Esophagus muscularis mucosa (tissue), 3 donors: ENCODE results near the gene TBL3.

Experiments
- POLR2A ChIP-seq: fragments of 450-650 bp; IDR thresholded peaks from one replicate; pipeline ENCODE4 v1.6.1; 2017; ENCODE audit warnings: antibody characterized with exemption, moderate library complexity, mild to moderate bottlenecking, low read depth
- POLR2AphosphoS5 ChIP-seq, 2 donors: sonication (generic); formaldehyde crosslinking; IDR thresholded peaks; one replicate each; pipeline ENCODE4 v1.6.1; 2017; ENCODE audit warnings: antibody characterized with exemption in 2 of 2
- TF ChIP-seq, protein P1 (sequence below), 3 experiments: fragments of 200-600 bp in 2 of 3; fragments of 450-650 bp in 1 of 3; sonication (generic) in 2 of 3; IDR thresholded peaks; one replicate each; pipeline ENCODE4 v1.5.1; 2017 to 2019; ENCODE audit warnings: antibody characterized with exemption in 3 of 3, mild to moderate bottlenecking in 2 of 3, moderate library complexity in 1 of 3

DNA sequence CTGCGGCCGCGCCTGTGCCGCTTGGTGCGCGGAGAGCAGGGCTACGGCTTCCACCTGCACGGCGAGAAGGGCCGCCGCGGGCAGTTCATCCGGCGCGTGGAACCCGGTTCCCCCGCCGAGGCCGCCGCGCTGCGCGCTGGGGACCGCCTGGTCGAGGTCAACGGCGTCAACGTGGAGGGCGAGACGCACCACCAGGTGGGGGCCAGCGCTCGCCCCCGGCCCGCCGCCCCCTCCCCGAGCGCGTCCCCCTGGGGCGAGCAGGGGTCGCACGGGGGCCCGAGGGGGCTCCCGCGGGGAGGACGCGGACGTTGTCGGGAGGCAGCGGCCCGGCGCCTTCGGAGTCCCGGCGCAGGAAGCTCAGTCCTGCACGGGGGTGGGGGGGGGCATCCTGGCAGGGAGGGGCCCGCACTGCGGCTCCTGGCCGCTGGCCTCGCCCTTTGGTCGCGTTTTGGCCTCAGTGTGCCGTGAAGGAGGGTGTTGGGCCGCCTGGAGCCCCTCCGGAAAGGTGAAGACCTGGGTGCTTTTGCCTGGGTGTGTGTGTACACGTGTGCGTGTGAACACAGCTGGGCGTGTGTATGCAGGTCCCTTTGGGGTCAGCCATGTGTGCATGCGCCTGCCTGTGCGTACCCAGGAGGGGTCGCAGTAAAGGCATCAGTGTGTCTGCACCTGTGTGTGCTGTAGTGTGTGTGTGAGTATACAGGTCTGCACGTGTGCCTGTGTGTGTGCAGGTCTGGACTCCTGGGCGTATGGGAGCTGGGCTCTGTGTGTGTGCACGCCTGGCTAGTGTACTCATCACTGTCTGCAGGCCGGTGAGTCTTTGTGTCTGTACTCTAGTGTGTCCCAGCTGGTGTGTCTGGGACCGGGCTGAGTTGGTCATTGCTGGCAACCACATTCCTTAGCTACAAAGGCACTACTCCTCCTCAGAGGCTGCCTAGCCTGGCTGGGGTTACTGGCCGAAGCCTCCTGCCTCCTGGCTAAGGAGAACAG lies 55.5 kb downstream of the TBL3 start:
- TF ChIP-seq, protein P1, sequence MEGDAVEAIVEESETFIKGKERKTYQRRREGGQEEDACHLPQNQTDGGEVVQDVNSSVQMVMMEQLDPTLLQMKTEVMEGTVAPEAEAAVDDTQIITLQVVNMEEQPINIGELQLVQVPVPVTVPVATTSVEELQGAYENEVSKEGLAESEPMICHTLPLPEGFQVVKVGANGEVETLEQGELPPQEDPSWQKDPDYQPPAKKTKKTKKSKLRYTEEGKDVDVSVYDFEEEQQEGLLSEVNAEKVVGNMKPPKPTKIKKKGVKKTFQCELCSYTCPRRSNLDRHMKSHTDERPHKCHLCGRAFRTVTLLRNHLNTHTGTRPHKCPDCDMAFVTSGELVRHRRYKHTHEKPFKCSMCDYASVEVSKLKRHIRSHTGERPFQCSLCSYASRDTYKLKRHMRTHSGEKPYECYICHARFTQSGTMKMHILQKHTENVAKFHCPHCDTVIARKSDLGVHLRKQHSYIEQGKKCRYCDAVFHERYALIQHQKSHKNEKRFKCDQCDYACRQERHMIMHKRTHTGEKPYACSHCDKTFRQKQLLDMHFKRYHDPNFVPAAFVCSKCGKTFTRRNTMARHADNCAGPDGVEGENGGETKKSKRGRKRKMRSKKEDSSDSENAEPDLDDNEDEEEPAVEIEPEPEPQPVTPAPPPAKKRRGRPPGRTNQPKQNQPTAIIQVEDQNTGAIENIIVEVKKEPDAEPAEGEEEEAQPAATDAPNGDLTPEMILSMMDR (IDR thresholded peaks at IDR 0.05), result no peak
- TF ChIP-seq POLR2A (no peak), POLR2AphosphoS5 (IDR thresholded peaks at IDR 0.05) (peak in 1 of 2 donors; percentile 4)
